Measurements from ENCODE around the gene VWA5B2.
"Not testable (repeated sequence)": the region's sequence is repeated elsewhere in the genome, so short reads cannot be mapped to it uniquely, and the experiment has no call there.

VWA5B2 gene

DNA sequence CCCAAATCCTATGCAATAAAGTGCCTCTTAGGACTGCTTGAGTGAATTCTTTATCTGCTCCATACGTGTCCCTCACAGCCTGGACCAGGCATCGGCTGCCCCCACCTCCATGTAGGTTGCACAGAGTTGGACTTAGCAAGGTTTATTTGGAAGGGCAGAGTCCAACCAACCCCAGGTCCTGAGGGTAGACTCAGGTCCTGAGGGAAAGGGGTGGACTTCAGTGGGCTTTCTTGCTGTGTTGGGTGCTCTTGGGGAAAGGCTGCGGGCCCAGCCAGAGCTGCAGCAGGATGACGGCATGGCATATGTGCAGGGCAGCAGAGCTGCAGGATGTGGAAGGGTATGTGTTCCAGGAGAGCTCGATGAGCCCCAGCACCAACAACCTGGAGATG is 12.9 kb downstream of the VWA5B2 start:
- no peak for DNase-seq (ENCODE audit: low spot score)

DNA sequence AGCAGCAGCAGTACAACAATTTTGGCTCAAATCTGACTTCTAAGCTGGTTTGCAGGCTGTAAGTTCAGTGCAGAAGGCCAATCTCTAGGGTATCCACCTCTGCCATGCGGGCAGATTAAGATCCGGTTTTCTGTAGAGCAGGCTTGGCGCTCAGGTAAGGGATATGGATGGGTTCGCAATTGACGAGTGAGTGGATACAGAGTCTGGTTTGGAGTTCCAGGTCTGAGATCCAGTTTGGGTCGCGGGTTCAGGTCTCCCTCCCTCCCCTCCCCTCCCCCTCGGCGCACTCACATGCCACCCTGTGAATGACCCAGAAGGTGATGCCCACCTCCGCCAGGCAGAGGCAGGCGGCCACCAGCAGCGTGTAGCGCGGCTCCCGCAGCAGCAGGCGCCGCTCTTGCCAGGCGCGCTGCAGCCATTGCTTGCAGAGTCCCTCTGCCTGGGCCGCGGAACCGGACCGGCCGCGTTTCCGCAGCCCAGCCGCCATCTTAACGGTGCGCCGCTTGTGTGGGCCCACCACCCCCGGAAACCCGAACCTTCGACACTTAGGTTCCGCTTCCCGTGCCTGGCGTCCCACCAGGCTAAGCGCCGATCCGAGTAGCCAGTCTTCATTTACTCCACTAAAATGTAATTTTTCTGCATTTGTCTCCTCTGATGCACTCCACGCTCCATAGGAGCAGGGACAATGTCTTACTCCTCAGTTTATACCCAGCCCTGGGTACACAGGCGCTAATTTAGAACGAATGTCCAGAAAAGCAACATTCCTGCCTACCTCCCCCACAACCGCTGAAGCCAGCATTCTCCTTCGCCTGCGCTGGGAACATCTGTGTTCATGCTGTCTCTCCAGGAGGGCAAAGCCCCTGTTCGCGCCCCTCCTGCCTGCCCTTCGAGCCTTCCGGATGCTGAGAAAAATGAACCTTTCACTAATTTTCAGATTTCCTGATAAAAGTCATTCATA is 19.3 kb downstream of the VWA5B2 start, which contains the start of gene ALG3:
ALG3 (minus strand) TSS at position 509 of the 958 bp plus-strand sequence; CDS start at position 487, 22 bp downstream.
- DNase-seq (ENCODE audit: low spot score), result peak; percentile 86

DNA sequence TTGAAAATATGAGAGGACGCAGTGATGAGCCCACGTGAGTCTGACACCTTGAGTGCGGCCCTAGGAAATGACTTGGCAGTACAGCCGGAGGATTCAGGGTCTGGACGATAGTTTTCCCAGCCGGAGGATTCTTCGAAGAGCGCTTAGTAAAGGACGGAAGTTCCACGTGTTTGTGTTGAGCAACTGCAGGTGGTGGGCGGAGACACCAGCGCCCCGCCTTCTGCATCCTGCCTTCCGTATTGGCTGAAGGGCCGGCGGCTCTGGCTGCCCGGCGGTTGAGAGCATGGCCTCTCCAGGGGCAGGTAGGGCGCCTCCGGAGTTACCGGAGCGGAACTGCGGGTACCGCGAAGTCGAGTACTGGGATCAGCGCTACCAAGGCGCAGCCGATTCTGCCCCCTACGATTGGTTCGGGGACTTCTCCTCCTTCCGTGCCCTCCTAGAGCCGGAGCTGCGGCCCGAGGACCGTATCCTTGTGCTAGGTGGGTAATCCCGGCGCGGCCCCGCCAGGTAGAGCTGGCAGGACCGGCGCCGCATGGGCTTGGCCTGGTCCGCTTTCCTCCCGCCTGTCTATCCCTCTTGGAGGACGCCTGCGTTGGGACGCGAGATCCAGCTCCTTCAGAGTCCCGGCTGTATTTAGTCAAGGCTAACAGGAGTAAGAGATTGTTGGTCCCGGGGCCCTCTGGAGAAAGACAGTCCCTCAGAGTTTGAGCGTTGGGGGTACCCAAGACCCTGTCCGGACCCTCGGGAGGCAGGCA is 20.2 kb downstream of the VWA5B2 start, which contains the start of gene EEF1AKMT4:
EEF1AKMT4 (plus strand) TSS at position 261 of the 755 bp plus-strand sequence; CDS start at position 284, 23 bp downstream.
- peak; percentile 98 for DNase-seq (ENCODE audit: low spot score)

DNA sequence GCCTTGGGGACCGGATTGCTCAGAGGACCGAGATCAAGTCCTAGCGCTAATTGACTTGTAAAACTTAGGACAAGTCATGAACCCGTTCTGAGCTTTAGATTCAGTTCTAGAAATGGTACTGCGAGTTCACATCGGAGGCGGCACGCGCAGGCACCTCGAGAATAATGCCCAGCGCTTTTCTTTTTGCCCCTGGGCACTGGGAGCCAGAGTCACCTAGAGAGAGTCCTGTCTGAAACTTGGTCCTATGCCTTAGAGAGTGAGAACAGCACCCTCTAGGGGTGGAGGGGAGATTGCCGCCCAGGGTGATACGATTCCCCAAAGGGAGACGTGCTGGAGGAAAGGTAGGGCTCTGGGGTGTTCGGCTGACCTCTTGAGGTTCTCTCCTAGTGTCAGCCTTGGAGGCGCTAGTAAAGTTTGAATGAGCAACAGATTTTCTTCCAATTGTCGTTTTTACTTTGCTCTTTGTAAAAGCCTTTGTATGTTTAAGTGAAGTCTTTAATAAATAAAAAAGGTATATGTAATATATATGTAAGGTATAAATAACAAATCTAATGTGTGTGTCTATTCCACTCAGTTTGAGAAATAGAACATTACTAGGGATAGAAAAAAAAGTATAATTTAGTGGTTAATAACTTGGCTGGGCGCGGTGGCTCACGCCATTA is 20.9 kb downstream of the VWA5B2 start:
- DNase-seq (ENCODE audit: low spot score), result peak; percentile 93

DNA sequence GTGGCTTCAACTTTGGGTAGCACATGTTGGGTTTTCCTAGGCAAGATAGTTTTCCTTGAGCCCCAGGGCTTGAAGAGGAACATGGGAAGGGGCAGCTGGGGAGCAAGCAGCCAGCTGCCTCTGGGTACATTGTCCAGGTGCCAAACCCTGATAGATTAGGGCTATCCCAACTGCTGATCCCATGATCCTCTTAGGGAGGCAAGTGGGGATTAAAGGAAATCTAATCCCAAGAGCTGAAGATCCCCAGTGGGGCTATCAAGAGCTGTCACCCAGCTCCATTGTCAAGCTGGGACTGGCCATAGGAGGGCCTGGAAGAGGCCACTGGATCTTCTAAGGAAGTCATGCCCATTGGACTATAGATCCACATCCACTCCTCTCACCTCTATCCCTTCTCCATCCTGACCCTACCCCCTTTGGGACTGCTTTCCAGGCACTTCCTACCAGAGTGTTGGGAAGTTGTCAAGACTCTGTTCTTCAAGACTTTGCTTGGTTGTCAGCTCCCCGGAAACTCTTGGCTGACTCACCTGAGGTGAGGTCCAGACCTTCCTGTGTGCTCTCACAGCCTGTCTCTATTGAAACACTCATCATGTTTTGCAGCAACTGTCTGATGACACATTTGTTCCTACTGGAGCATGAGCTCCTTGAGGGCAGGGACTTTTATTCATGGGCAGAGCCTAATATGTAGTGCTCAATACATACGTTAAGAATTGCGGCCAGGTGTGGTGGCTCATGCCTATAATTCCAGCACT is 26.1 kb downstream of the VWA5B2 start:
- peak; percentile 82 for DNase-seq (ENCODE audit: low spot score)

DNA sequence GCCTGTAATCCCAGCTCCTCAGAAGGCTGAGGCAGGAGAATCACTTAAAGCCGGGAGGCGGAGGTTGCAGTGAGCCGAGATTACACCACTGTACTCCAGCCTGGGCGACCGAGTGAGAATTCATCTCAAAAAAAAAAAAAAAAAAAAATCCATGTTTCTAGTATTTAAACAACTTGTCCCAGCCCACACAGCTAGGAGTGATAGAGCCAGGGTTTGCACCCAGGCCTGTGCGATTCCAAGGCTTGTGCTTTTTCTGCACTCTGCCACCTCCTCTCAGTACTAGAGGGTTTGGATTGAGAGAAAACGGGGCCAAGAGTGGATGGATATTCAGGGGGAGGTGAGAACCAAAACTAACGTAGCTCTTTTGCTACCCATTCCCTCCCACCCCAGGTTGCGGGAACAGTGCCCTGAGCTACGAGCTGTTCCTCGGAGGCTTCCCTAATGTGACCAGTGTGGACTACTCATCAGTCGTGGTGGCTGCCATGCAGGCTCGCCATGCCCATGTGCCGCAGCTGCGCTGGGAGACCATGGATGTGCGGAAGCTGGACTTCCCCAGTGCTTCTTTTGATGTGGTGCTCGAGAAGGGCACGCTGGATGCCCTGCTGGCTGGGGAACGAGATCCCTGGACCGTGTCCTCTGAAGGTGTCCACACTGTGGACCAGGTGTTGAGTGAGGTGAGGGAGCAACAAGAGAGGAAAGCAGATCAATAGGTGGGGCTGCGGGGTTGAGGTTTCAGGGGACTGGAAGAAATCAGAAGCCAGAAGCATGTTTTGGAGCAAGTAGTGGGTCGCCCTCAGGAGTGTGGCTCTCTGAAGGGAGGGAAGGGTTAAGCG is 27.9 kb downstream of the VWA5B2 start:
- DNase-seq (ENCODE audit: low spot score), result no peak

DNA sequence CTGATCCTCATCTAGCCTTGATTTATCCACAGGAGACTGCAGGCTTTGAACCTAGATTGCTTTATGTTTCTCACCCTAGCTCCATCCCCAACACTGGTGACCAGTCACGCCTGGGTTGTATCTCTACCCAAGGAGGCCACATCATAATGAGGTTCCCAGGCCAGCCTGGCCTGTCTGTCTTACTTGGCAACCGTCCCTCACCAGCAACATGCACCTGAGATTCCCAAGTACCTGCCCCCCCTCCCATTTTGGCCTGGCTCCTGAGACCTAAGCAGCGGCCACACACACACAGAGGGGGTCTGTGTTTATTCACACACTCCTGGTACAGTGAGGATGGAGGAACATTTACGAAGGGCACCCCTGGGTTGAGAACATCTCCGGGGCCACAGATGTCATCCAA is 29.5 kb downstream of the VWA5B2 start:
- no peak for DNase-seq (ENCODE audit: low spot score)

DNA sequence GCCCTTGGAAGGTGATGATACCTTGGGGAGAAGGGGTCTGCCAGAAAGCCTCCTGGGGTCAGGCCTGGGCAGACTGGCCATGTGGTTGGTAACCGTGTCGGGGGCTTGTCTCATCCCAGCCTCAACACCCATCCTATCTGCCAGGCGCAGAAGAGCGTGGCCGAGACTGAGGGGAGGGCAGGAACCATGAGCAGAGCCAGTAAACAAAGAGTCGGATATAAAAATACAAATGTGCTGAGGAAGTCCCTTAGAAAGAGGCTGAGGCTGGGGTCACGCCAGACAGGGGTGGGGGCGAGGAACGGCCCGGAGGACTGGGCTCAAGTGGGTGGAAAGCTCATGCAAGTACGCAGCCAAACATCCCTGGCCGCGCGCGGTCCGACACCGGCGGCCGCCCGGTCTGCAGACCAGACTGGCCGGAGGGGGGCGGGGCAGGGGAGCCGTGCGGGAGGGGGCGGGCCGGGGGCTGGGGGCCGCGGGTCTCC is 30.1 kb downstream of the VWA5B2 start:
- no peak for DNase-seq (ENCODE audit: low spot score)

DNA sequence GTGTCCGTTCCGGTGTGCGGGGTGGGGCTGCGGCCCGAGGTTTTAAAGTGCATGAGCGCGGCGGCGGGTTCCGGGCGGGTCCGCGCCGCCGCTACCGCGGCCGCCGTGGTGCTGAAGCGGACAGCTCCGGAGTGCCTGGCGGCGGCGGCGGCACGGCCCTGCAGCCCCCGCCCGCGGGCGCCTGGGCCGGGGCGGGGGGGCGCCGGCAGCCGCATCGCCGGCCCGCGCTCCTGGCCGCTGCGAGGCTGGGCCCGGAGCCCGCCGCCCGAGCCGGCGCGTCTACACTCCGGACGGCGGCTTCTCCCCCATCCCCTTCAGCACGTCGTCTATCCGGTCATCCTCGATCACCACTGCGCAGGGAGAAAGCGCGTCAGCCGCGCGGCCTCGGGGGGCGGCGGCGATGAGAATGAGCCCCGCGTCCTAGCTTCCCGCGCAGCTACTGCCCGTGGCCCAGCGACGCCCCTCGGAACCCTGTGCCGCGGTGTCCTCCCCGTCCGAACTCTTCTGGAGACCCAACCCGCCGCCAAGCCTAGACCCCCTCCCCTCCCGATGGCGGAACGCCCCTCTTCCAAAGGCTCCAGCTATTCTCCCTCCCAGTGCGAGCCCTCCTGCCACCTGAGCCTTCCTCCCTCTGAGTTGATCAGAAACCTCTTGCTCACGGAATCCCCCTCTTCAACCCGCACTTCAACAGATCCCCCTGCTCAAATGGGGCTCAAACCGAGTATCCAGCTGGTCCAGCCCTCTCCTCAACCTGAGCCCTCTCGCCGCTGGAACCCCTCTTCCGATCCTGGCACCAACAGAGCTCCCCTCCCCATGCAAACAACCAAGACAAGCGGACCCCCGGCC is 30.7 kb downstream of the VWA5B2 start:
- peak; percentile 35 for DNase-seq (ENCODE audit: low spot score)

DNA sequence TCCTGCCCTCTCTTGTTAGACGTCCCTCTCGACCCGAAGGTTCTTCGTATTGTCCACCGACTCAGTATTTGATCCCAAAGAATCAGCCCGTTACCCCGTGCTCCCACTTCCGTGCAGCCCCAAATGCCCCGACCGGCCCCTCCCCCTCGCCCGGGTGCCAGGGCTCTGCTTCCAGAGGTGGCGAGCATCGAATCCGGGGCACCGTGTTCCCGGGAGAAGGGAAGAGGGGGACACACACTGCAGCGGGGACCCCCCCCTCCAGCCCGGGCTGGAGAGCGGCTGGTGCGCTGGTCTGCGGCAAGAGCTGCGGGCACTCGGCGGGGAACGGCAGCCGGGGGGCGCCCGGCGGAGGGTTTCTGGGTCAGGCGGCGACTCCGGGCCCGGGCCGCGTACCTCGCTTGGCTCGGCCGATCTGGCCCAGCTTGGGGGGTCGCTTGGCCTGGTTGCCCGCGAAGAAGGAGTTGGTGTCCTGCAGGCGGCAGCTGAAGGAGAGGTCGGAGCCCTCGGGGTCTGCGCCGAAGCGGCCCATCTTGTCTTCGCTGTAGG is 31.4 kb downstream of the VWA5B2 start:
- no peak for DNase-seq (ENCODE audit: low spot score)

DNA sequence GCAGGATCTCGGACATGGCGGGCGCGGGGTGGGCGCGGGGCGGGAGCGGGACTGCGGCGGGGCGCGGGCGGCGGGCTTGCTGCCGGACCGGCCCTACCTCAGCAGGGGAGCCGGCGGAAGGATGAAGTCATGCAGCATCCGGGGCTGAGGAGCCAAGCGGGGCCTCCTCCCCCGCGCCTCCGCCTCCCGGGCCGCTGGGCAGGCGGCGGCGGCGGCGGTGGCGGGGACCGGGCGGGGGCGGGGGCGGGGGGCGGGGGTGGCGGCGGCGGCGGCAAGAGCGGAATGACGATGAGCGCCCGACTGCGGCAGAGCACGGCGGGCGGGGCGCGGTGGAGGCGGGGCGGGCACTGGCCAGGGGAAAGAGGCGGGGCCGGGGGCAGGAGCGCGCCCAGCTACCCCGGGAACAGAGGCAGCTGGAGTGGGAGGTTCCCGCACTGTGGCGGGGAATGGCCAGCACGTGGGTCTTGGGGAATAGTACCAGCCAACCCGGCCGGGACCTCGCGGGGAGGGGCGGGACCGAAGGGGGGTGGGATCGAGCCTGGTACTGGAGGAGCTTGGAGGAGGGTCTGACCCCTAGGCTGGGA is 32.0 kb downstream of the VWA5B2 start, which contains the start of gene CAMK2N2:
CAMK2N2 (minus strand) TSS at position 284 of the 584 bp plus-strand sequence; CDS start at position 16, 268 bp downstream.
- peak; percentile 60 for DNase-seq (ENCODE audit: low spot score)

DNA sequence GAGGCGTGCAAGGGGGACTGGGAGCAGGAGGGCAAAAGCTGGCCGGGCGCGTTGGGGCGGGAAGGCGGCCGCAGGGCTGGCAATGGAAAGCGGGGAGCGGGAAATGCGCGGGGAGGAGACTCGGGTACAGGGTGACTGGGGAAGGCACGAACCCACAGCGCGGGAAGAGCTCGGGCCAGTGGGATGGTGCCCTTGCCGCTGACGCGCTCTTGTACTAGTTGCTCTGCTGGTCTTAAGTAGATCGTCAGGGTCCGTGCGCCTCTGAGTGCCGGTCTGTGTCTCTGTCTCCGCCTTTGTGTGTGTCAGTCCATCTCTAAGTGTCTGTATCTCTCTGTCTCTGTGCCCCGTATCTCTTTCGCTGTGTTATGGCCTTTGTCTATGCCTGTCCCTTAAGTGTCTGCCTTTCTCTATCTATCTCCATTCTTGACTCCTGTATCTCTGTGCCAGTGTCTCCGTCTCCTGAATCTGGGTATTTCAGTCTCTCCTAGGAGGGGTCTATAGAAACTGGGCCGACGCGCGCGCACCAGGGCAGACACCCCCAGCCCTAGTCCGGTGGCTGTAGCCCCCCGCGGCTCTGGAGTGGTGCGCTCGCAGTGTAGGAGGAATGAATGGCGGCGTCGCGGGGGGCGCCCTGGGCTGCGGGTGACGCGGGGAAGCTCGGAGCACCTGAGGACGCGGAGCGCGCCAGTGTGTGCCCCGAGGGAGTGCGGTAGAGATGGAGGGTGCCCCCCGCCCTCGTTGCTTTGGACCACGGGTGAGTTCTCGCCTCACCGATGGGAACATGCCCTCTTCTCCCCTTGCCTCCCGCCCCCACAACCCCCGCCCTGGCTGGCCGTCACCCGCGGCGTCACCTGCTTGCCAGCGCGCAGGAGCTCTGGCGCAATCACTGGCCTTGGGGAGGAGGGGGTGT is 32.7 kb downstream of the VWA5B2 start:
- DNase-seq (ENCODE audit: low spot score), result peak; percentile 21

DNA sequence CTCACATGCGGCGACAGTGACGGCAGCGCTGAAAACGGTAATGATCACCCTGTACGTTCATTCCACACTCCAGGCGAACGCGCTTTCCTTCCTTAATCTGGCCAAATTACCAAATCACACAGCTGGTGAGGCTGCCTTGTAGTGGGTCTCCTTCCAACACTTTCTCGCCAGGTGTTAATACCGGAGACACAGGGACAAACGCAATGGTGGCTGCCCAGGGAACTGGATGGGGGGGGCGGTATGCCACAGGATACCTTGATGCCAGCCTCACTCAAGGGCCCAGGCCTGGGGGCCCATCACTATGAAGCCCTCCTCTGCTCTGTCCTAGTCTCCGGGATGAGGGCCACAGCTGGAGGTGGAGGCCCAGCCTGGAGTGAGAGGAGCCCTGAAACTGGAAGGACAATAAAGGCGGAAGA is 33.4 kb downstream of the VWA5B2 start:
- DNase-seq (ENCODE audit: low spot score), result no peak

DNA sequence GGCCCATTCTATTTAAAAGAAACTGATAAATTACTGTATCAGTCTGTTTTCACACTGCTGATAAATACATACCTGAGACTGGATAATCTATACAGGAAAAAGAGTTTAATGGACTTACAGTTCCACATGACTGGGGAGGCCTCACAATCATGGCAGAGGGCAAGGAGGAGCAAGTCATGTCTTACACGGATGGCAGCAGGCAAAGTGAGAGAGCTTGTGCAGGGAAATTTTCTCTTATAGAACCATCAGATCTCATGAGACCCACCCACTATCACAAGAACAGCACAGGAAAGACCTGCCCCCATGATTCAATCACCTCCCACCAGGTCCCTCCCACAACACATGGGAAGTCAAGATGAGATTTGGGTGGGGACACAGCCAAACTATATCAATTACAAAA is 37.9 kb downstream of the VWA5B2 start:
- not testable (repeated sequence) for DNase-seq (ENCODE audit: low spot score)

DNA sequence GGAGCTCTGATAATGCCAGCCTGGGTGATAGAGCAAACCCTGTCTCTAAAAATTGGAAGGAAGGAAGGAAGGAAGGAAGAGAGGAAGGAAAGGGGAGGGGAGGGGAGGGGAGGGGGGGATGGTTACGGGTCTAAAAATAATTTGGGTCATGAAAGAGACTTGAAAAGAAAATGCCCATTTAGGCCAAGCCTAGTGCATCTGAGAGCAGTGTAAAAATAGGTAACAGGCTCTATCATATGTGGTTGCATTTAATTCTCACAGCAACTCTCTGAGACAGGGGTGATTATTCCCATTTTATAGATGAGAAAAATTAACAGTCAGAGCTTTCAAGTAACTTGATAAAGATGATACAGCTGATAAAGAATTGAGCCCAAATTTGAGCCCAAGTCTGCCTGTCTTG is 42.9 kb downstream of the VWA5B2 start:
- DNase-seq (ENCODE audit: low spot score), result no peak

DNA sequence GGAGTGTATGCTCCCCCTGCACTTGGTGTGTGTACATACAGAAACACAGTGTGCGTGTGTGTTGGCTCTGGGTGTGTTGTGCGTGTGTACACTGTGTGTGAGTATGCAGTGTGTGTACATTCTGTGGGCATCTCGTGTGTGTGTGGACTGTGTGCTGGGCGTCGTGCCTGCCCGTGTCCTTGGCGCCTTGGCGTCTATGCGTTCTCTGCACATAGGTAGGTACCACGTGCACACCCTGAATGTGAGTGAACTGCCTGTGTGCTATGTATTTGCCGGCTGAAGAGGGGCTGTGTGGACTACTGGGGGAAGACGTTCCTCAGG is 46.0 kb downstream of the VWA5B2 start:
- no peak for DNase-seq (ENCODE audit: low spot score)
